NCI-H128 (cell line): ENCODE measurements around the gene NBEA.

Source experiments
- DNase-seq: peaks from one replicate; lab custom pipeline; 2025; ENCODE audit not compliant: unreplicated experiment; lab: John Stamatoyannopoulos, UW

NBEA gene

DNA sequence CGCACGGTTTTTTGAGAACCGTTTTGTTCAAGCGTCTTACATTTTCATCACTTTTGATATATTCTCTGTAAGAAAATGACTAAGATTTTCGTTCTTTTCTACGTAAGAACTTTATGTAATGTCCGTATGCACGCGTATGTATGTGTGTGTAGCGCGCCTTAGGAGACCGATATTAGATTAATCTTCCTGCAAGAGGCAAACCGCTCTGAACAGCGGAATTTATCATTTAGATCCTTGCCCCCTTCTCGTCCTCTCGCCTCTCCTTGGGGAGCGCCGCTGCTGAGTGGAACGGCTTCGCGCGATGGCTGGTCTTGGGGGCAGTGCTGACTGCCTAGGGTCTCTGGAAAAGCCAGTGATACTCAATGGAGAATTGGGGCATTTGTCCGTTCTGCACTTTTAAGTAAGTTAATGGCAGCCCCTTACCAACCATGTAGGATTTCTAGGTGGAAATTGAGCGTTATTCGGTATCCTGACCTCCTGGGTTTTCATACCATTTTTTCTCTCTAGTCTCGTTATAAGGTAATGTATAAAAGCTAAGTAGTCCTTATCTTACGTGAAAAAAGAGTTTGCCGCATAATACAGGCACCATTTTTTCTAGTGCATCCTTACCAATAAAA is 529.7 kb downstream of the NBEA start:
- no peak for DNase-seq

GRCh38 chr13:35472323-35472881 is 530.3 kb downstream of the NBEA start:
- no peak for DNase-seq

DNA sequence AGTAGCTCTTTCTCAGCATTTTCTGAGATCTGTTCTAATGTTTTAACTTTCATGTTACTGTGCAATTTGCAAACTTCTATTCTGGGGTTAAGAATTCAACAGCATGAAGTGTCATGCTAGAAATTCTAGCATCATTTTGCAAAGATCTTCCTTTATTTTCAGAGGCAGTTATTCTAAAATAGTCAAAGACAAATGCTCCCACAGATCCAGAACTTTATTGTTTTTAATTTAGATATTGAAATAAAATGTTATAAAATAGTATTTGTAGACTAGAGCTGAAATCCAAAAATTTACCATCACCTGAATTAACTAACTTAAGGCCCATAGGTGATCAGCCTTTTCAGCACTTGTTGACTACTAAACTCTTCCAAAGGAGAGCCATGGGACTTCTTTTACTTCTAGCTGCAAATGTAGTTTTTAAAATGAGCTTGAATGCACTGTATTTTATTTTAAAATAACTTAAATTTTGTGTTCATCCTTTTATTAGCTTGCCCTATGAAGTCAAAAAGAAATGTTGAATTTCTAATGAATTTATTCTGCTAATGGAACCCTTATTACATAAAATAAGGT is 531.2 kb downstream of the NBEA start:
- no peak for DNase-seq

- DNase-seq: no peak
These were observed 531.7 kb downstream of the NBEA start for GRCh38 chr13:35473802-35474201.

DNA sequence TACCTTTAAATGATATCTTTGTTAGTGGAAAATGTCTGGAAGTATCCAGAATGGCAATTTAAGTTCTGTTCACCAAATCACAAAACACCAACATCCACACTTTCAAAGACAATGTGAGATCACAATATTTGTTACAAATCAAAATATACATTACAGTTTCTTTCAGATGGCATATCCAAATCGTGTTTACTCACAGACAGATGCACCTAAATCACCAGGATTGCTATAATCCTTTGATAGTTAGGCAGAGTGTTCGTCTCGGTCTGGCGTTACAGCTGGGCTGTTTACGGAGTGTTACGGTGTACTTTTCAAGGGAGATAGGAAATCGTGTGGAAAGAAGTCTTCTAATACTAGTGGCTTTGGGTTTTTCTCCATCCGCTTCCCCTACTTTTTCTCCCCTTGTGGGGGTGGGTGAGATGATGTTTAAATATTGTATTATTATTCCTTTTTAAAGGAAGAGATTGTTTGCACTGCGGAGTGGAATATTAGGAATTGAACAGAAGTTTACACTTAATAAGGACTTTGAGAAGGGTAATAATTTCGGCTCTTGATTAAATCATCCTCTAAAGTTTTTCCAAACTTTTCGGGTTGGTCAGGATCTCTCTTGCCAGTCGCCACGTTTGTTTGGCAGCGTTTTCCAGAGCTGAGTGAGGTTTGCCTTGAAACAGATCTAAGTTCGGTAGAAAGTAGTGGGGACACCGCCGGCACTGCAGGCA is 532.6 kb downstream of the NBEA start:
- DNase-seq: no peak

DNA sequence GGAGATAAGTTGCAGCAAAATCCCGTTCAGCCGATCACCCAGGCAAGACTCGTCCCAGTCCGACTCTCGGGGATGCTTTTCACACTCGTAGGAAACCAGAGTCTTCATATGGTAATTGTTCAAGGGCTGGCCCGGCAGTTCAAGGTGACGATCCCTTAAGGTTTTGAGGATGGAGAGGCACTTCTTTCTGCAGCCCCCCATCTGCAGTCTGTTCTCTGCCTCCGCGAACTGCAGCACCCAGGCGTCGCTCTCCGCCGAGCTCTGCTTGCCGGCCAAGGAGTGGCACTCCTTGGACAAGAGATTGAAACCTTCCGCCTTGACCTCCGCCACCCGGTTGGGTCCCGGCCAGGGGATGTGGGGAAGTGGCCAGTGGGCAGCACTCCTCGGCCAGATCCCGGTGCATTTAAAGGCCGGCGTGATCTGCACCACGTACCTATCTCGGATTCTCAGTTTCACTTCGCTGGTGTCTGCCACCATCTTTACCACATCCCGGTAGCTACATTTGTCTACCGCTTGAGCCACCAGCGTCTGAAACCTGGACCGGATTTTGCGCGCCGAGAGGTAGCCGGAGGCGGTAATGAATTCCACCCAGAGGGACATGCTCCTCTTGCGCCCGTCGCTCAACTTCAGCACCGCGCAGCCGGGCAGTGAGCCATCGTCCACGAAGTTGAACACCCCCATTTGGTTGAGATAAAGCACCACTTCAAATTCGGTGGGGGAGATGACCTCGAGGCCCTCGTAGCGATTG is 533.3 kb downstream of the NBEA start:
- no peak for DNase-seq

DNA sequence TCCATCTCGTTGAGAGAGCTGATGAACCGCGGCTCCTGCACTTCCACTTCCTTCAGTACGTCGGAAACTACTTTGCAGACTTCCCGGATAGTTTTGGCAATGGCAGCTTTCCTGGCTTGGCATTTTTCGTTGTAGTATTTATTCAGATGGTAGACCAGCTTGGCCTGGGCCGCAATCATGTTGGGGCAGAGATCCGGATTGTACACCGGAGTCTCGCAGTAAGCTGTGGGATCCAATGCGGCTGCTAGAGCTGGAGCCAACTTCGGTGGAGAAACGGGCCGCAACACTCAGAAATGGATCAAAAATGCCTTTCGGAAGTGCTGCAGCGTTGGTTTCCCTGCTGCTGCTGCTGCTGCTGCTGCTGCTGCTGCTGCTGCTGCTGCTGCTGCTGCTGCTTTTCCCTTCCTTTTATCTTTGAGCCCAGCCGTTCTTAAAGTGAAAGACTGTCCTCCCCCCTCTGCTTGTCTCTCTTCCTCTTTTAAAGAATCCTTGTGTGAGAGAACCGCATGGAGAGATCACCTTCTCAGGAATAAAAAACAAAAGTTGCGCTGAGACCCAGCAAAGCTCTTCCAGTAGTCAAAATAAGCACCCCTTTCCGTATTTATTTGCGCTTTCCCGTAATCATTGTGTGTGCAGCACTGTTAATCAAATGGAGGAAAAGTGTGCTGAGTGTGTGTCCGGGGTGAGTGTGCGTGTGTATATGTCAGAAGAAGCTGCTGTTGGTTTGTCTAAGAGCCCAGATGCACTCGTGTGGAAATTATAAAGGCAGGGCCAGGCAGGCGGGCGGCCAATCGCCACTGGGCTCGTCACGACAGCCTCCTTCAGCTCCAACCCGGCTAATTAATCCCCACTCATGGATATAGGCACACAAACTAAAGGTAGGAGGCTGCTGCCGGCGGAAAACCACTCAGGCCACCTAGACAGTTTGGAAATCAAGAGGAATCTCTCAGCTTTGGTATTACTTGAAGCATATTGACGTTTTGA is 534.2 kb downstream of the NBEA start, which contains the start of gene MAB21L1:
Gene MAB21L1 (minus strand): TSS at position 730 of the 984 bp plus-strand sequence. CDS start 551 bp downstream, at position 179.
- no peak for DNase-seq

DNA sequence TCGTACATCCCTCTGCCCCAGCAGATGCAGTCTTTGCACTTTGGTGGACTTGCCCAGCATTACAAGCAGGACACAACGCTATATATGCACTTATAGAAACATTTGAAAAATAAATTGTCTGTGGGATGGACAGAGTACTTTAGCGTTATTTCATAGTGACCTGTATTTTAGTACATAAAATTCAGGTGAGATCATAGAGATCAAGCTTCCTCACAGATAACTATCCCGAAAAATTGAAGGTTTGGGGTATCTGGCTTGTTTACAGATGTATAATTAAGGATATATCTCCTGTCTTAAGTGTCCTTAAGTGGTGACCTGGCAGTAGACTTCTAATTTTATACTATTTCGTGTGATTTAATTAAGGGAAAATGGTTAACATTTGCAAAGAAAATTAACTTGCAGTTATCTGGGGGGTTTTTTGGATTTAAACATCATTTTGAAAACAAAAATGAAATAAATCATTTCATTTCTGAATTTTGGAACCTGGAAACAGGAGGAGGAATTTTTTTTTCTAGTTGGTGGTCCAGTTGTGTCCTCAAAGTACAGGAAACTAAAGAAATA is 535.4 kb downstream of the NBEA start:
- no peak for DNase-seq

GRCh38 chr13:35478271-35479037 is 536.4 kb downstream of the NBEA start:
- no peak for DNase-seq

- DNase-seq: no peak
These were observed 537.0 kb downstream of the NBEA start for GRCh38 chr13:35479038-35479492.

GRCh38 chr13:35479706-35480105 is 537.6 kb downstream of the NBEA start:
- no peak for DNase-seq

- DNase-seq: no peak
These were observed 538.3 kb downstream of the NBEA start for GRCh38 chr13:35480346-35480745.

DNA sequence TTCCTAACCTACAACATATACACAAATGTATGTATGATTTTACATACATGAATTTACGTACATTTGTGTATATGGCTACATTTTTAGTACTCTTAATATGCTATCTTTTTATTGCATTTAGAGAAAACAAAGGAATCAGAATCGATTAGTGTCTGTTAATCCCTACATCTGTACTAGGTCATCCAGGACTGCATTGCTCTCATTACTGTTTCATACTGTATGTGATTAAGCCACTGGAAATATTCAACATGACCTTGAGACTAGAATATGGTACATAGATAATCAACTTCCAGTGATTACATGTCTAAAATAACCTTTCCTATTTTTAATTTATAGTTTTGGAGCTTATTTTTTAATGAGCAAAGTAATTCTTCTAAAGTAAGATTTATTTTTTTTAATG is 539.7 kb downstream of the NBEA start:
- no peak for DNase-seq

GRCh38 chr13:35482527-35482926 is 540.5 kb downstream of the NBEA start:
- DNase-seq: no peak

DNA sequence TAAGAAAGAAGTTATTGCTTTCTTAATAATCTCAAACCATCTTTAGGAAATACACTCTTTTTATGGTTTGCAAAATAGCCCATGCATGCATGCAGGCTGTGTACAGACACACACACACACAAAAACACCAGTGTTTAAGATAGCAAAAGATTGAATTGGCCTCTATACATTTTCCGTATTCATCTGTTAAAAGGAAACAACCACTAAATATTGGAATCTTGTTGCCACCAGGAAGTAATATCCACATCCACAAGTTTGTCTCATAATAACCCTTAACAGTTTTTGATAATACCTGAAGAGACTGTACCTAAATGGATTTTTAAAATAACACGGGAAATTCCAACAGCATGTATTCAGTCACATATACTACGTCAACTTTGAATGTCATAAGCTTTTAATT is 541.7 kb downstream of the NBEA start:
- DNase-seq: no peak

- no peak for DNase-seq
These were observed 542.3 kb downstream of the NBEA start for GRCh38 chr13:35484384-35484783.

DNA sequence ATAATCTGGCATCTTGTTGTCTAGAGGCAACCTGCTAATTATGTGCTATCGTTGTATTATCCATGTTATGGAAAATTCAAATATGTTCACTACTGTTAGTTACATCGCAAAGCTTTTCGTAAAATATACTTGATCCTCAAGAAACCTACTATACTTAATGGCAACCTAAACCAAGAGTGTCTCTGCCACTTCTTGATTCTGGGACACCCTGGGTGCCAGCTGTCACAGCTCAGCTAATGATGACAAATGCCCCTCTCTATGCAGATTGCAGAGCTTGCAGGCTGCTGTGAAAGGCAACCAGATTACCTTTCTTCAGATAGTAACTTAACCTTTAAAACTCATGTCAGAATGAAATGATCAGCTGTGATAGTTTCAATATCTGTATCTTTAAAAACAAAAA is 543.4 kb downstream of the NBEA start:
- no peak for DNase-seq

DNA sequence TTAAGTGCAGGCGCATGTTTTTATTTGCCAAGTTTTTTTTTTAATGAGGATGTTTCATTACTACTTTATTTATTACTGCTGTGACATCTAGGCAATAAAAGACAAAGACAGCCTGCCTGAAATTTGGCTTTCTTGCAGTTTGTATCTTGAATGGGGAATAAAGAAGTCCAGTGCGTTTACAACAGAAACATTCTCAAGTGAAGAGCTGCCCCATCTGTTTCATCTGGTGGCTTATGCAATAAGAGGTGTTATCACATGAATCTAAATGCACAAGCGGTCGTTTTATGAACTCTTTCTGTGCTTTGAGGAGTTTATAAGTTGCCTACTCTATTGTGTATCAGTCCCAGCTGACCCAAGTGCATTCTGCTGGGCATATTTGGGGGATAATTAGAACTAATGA is 547.0 kb downstream of the NBEA start:
- no peak for DNase-seq

DNA sequence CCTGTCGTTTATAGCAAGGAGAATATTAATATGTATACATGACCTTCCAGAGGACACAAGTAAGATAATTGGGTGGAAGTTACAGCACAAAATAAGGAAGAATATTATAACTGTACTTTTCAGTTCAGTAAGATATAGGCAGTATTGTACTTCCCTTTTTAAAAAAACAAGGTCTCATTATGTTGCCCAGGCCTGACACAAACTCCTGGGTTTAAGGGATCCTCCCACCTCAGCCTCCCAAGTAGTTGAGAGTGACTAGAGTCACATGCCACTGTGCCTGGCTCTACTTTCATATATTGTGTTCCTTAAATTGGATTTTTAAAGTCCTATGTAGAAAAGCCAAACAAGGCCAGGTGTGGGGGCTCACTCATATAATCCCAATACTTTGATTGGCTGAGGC is 553.9 kb downstream of the NBEA start:
- DNase-seq: no peak
